ENCODE results near the gene TMEFF2.

DNA sequence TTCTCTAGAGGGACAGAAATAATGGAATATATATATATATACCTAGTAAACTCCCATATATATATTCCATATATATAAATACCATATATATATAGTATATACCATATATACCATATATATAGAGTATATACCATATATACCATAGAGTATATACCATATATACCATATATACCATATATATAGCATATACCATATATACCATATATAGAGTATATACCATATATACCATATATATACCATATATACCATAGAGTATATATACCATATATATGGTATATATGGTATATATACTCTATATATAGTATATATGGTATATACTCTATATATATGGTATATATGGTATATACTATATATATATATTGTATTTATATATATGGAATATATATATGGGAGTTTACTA, 285.9 kb downstream of the TMEFF2 start:
- TF ChIP-seq SRF (IDR thresholded peaks at IDR 0.05; ENCODE audit: low read depth in 2 of 2, low read length in 2 of 2) (no peak), EGR1 (IDR thresholded peaks at IDR 0.05; ENCODE audit: borderline replicate concordance in 1 of 2, low read depth in 2 of 2, low read length in 2 of 2) (no peak), EP300 (IDR thresholded peaks at IDR 0.05; ENCODE audit: borderline replicate concordance in 1 of 2, control insufficient read depth in 1 of 2, low read depth in 2 of 2, low read length in 2 of 2) (no peak), POLR2A (IDR thresholded peaks at IDR 0.05; ENCODE audit: low read depth, low read length) (no peak), POLR2AphosphoS5 (IDR thresholded peaks at IDR 0.05; ENCODE audit: low read length) (no peak), TBL1XR1 (IDR thresholded peaks at IDR 0.05; ENCODE audit: low read depth, low read length) (no peak), BHLHE40 (IDR thresholded peaks at IDR 0.05; ENCODE audit: borderline replicate concordance in 1 of 2, low read depth in 2 of 2, low read length in 1 of 2) (no peak), PML (IDR thresholded peaks at IDR 0.05; ENCODE audit: low read length) (no peak)
- TF ChIP-seq, protein P1, sequence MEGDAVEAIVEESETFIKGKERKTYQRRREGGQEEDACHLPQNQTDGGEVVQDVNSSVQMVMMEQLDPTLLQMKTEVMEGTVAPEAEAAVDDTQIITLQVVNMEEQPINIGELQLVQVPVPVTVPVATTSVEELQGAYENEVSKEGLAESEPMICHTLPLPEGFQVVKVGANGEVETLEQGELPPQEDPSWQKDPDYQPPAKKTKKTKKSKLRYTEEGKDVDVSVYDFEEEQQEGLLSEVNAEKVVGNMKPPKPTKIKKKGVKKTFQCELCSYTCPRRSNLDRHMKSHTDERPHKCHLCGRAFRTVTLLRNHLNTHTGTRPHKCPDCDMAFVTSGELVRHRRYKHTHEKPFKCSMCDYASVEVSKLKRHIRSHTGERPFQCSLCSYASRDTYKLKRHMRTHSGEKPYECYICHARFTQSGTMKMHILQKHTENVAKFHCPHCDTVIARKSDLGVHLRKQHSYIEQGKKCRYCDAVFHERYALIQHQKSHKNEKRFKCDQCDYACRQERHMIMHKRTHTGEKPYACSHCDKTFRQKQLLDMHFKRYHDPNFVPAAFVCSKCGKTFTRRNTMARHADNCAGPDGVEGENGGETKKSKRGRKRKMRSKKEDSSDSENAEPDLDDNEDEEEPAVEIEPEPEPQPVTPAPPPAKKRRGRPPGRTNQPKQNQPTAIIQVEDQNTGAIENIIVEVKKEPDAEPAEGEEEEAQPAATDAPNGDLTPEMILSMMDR (IDR thresholded peaks at IDR 0.05 in 2 of 3, conservative IDR thresholded peaks at IDR 0.05 in 1 of 3; ENCODE audit: control insufficient read depth in 2 of 3, extremely low read depth in 1 of 3, insufficient read depth in 1 of 3, low read depth in 3 of 3, low read length in 3 of 3): no peak
